Esophagus squamous epithelium (tissue), 4 donors: Measurements from ENCODE around the gene HSDL2.

Experiments used
- POLR2A ChIP-seq, 4 donors: fragments of 450-650 bp; IDR thresholded peaks; one replicate each; pipeline ENCODE4 v1.6.1; 2017; ENCODE audit warnings: antibody characterized with exemption in 4 of 4, mild to moderate bottlenecking in 4 of 4, moderate library complexity in 3 of 4
- TF ChIP-seq, protein P1 (sequence below), 6 experiments: fragments of 450-650 bp in 4 of 6; fragments of 200-600 bp in 2 of 6; sonication (generic) in 2 of 6; IDR thresholded peaks; one replicate each; pipeline ENCODE4 v1.5.1; 2016 to 2019; ENCODE audit warnings: antibody characterized with exemption in 6 of 6, mild to moderate bottlenecking in 4 of 6, moderate library complexity in 4 of 6

DNA sequence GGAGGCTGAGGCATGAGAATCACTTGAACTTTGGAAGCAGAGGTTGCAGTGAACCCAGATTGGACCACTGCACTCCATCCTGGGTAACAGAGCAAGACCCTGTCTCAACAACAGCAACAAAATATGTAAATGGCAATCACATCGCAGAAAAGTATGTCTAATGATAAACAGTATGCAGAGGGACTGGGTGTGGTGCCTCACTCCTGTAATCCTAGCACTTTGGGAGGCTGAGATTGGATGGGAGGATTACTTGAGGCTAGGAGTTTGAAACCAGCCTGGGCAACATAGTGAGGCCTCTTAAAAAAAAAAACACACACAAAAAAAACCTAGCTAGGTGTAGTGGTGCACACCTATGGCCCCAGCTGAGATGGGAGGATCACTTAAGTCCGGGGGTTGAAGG lies 40.3 kb downstream of the HSDL2 start:
- no peak for TF ChIP-seq POLR2A (IDR thresholded peaks at IDR 0.05)
- TF ChIP-seq, protein P1, sequence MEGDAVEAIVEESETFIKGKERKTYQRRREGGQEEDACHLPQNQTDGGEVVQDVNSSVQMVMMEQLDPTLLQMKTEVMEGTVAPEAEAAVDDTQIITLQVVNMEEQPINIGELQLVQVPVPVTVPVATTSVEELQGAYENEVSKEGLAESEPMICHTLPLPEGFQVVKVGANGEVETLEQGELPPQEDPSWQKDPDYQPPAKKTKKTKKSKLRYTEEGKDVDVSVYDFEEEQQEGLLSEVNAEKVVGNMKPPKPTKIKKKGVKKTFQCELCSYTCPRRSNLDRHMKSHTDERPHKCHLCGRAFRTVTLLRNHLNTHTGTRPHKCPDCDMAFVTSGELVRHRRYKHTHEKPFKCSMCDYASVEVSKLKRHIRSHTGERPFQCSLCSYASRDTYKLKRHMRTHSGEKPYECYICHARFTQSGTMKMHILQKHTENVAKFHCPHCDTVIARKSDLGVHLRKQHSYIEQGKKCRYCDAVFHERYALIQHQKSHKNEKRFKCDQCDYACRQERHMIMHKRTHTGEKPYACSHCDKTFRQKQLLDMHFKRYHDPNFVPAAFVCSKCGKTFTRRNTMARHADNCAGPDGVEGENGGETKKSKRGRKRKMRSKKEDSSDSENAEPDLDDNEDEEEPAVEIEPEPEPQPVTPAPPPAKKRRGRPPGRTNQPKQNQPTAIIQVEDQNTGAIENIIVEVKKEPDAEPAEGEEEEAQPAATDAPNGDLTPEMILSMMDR (IDR thresholded peaks at IDR 0.05) = no peak
